ENCODE results near the gene AKIRIN1. TPM values are rescaled to one million over a fixed set of nuclear protein-coding genes. Genes with fewer than 3 reads are reported as not detected.
"Not testable (repeated sequence)": the region's sequence is repeated elsewhere in the genome, so short reads cannot be mapped to it uniquely, and the experiment has no call there.

AKIRIN1 gene
- total RNA-seq, 2 experiments from 2014 or later = 58.1 to 58.5 TPM

DNA sequence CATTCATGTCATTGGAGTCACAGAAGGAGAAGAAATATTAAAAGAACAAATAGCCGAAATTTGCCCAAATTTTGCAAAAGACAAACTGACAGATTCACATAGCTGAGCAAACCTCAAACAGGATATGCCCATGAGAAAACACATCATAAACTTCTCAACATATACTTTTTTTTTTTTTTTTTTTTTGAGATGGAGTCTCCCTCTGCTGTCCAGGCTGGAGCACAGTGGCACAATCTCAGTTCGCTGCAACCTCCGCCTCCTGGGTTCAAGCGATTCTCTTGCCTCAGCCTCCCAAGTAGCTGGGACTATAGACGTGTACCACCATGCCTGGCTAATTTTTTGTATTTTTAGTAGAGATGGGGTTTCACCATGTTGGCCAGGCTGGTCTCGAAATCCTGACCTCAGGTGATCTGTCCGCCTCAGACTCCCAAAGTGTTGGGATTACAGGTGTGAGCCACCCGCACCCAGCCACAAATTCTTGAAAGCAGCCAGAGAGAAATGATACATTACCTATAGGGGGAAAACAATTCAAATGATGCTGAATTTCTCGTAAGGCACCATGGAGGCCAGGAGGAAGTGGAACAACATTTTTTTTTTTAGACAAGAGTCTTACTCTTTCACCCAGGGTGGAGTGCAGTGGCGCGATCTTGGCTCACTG is 60.2 kb downstream of the AKIRIN1 start:
- H3K27ac Mint-ChIP-seq; H3K36me3 Mint-ChIP-seq (ENCODE audit: low read depth); H3K4me3 Mint-ChIP-seq; DNase-seq; H3K27me3 Mint-ChIP-seq (ENCODE audit: low read depth); H3K9me3 Mint-ChIP-seq; intact Hi-C loops (cut with micrococcal nuclease); H3K4me1 Mint-ChIP-seq (ENCODE audit: low read depth): not testable (repeated sequence)
- CTCF ChIA-PET = interaction anchor here (0.6 kb wide), 2 partner anchors 35 to 212 kb away, joined by 3 to 6 read pairs; no protein-coding TSS in a partner anchor

DNA sequence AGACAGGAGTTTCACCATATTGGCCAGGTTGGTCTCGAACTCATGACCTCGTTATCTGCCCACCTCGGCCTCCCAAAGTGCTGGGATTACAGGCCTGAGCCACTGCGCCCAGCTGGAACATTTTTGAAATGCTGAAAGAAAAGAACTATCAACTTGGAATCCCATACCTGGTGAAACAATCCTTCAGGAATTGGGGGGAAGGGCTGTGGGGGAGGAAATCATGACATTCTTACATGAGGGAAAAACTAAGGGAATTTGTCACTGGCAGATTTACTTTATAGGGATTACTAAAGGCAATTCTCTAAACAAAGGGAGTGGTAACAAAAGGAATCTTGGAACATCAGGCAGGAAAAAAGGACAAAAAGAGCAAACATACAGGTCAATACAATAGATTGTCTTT is 60.9 kb downstream of the AKIRIN1 start:
- CTCF ChIA-PET = no interaction called here
- Mint-ChIP-seq H3K4me3 (no peak overlapping the region), H3K27me3 (ENCODE audit: low read depth) (no peaks in the 10 kb centered on the region), H3K27ac (no peak overlapping the region), H3K4me1 (ENCODE audit: low read depth) (peaks cover 7% of the 10 kb centered on the region), H3K9me3 (no peaks in the 10 kb centered on the region), H3K36me3 (ENCODE audit: low read depth) (peaks cover 4% of the 10 kb centered on the region)
- no peak for DNase-seq
- intact Hi-C loops (cut with micrococcal nuclease) = no loop called here

DNA sequence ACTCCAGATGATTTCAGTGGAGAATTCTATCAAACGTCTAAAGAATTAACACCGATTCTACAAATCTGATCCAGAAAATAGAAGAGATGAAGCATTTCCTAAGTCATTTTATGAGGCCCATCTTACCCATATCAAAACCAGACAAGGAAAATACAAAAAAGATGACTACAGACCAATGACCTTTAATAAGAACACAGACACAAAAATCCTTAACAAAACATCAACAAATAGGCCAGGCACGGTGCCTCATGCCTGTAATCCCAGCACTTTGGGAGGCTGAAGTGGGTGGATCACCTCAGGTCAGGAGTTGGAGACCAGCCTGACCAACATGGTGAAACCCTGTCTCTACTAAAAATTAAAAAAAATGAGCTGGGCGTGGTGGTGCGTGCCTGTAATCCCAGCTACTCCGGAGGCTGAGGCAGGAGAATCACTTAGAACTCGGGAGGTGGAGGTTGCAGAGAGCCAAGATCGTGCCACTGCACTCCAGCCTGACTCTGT is 64.2 kb downstream of the AKIRIN1 start:
- H3K27me3 Mint-ChIP-seq (ENCODE audit: low read depth); H3K4me3 Mint-ChIP-seq; DNase-seq; intact Hi-C loops (cut with micrococcal nuclease); H3K9me3 Mint-ChIP-seq; H3K27ac Mint-ChIP-seq; H3K4me1 Mint-ChIP-seq (ENCODE audit: low read depth); CTCF ChIA-PET; H3K36me3 Mint-ChIP-seq (ENCODE audit: low read depth): not testable (repeated sequence)

Other genes starting within 250 kb of the AKIRIN1 start
- 10 to 100 TPM; 22.3 to 23.3 TPM for gene RRAGC, start 131.5 kb upstream of the AKIRIN1 start, total RNA-seq
- 10 to 100 TPM; 54.6 to 58.0 TPM for gene MYCBP, start 117.9 kb upstream of the AKIRIN1 start, total RNA-seq
- not detected for gene GJA9, start 109.7 kb upstream of the AKIRIN1 start, total RNA-seq
- not detected for gene RHBDL2, start 49.4 kb upstream of the AKIRIN1 start, total RNA-seq
- gene NDUFS5, start 35.1 kb downstream of the AKIRIN1 start, total RNA-seq = 100 to 1,000 TPM; 226 TPM
- 100 to 1,000 TPM; 174 to 179 TPM for gene MACF1, start 213.4 kb downstream of the AKIRIN1 start, total RNA-seq

Data from activated naive CD4-positive, alpha-beta T cell treated with anti-CD3 and anti-CD28 coated beads for 36 hours (primary cell).